GM12878 (cell line): ENCODE measurements around the gene ZNF763. TPM values are rescaled to one million over a fixed set of nuclear protein-coding genes. Genes with fewer than 3 reads are reported as not detected.

Experiments
- ATAC-seq: fragments of 200-7000 bp; cut with Tn5 transposase; 3 replicates; pipeline ENCODE4 v1.9.1; 2020; ENCODE audit warnings: mild to moderate bottlenecking, moderate library complexity
- BruUV-seq: library from RNA; stranded (reverse); fragments of 400-500 nt; replicated peaks from 2 replicates; lab custom pipeline; 2021; lab: Mats Ljungman, UMichigan
- CTCF ChIA-PET: fragments of 300-600 bp; sonication (Branson Sonifier 250); formaldehyde crosslinking; extraction: SDS; loops from one replicate; lab custom pipeline; 2021; ENCODE audit warnings: inconsistent platforms; lab: Yijun Ruan, JAX
- POLR2A ChIA-PET: fragments of 350-600 bp; formaldehyde crosslinking; extraction: SDS; loops from one replicate; lab custom pipeline; 2021; ENCODE audit warnings: inconsistent platforms; lab: Charles Lee
- RAD21 ChIA-PET: fragments of 300-600 bp; sonication (Branson Sonifier 250); formaldehyde crosslinking; loops from one replicate; lab custom pipeline; 2023; ENCODE audit warnings: antibody characterized with exemption; ENCODE audit not compliant: unreplicated experiment; lab: Charles Lee
- SMC1A ChIA-PET: fragments of 300-600 bp; sonication (Branson Sonifier 250); formaldehyde crosslinking; loops from one replicate; lab custom pipeline; 2023; ENCODE audit not compliant: unreplicated experiment, uncharacterized antibody; lab: Charles Lee
- DNase-seq: peaks from one replicate; pipeline ENCODE4 v3.0.0-alpha.2; 2011; ENCODE audit warnings: low read depth, low spot score
- FAIRE-seq: peaks from 3 replicates; lab custom pipeline; 2011; peaks lifted over from hg19 to GRCh38; lab: Jason Lieb, UNC
- H2AFZ ChIP-seq: 2 replicates; pipeline ENCODE4 v1.6.0; 2011; ENCODE audit warnings: low read depth, low read length, control low read depth; ENCODE audit not compliant: control insufficient read depth
- H3K27ac ChIP-seq: 2 replicates; pipeline ENCODE4 v1.5.1; 2011; ENCODE audit warnings: control low read depth; ENCODE audit not compliant: control insufficient read depth, insufficient read depth
- H3K27me3 ChIP-seq, 2 experiments: replicated peaks in 1 of 2; 2 replicates each; pipeline versions ENCODE4 v1.6.0 to v1.6.1; 2011; ENCODE audit warnings: low read length in 1 of 2; ENCODE audit not compliant: control insufficient read depth in 2 of 2, insufficient read depth in 2 of 2
- H3K36me3 ChIP-seq, 2 experiments: 2 replicates each; pipeline ENCODE4 v1.5.1; 2011; ENCODE audit warnings: low read length in 1 of 2; ENCODE audit not compliant: control insufficient read depth in 2 of 2, insufficient read depth in 2 of 2
- H3K4me1 ChIP-seq: 2 replicates; pipeline ENCODE4 v1.6.1; 2011; ENCODE audit warnings: mild to moderate bottlenecking, low read length, moderate library complexity, mixed read lengths; ENCODE audit not compliant: control insufficient read depth, insufficient read depth
- H3K4me2 ChIP-seq: 2 replicates; pipeline ENCODE4 v1.6.0; 2011; ENCODE audit warnings: control low read depth; ENCODE audit not compliant: control insufficient read depth, insufficient read depth
- H3K4me3 ChIP-seq: fragments of 200-600 bp; sonication (generic); 2 replicates; pipeline ENCODE4 v1.5.1; 2016
- H3K79me2 ChIP-seq: 2 replicates; pipeline ENCODE4 v1.6.0; 2011; ENCODE audit warnings: low read length; ENCODE audit not compliant: control insufficient read depth, insufficient read depth
- H3K9ac ChIP-seq: 2 replicates; pipeline ENCODE4 v1.8.0; 2011; ENCODE audit warnings: low read length, control low read depth, mixed read lengths; ENCODE audit not compliant: control insufficient read depth, insufficient read depth
- H3K9me3 ChIP-seq: replicated peaks from 3 replicates; pipeline ENCODE4 v1.5.1; 2011; ENCODE audit warnings: mild to moderate bottlenecking, low read length; ENCODE audit not compliant: control insufficient read depth, insufficient read depth
- H4K20me1 ChIP-seq: 2 replicates; pipeline ENCODE4 v1.6.0; 2011; ENCODE audit not compliant: control insufficient read depth, insufficient read depth
- BCL11A ChIP-seq: IDR thresholded peaks from 2 replicates; pipeline ENCODE4 v1.6.1; 2011; ENCODE audit warnings: low read depth, low read length
- IKZF1 ChIP-seq: fragments of 450-650 bp; conservative IDR thresholded peaks from 2 replicates; pipeline ENCODE4 v1.6.1; 2017; ENCODE audit warnings: antibody characterized with exemption, mild to moderate bottlenecking
- MYC ChIP-seq: IDR thresholded peaks from 2 replicates; pipeline ENCODE4 v1.6.1; 2011; ENCODE audit warnings: mild to moderate bottlenecking, low read length, moderate library complexity, inconsistent platforms; ENCODE audit not compliant: insufficient read depth, insufficient replicate concordance, insufficient read length, severe bottlenecking
- NFIC ChIP-seq: IDR thresholded peaks from 2 replicates; pipeline ENCODE4 v1.6.1; 2012; ENCODE audit warnings: low read depth, mild to moderate bottlenecking, inconsistent platforms, low read length, moderate library complexity
- NFYA ChIP-seq: IDR thresholded peaks from 2 replicates; pipeline ENCODE4 v1.6.1; 2011; ENCODE audit warnings: low read depth, mild to moderate bottlenecking, low read length, improper control_type of control experiment, borderline replicate concordance
- POLR2AphosphoS5 ChIP-seq: IDR thresholded peaks from 2 replicates; pipeline ENCODE4 v1.6.1; 2011; ENCODE audit warnings: mild to moderate bottlenecking, low read length, inconsistent platforms
- YBX1 ChIP-seq: fragments of 450-650 bp; IDR thresholded peaks from 2 replicates; pipeline ENCODE4 v1.6.1; 2016; ENCODE audit warnings: antibody characterized with exemption
- WGBS: methylation state at CpG from one replicate; pipeline ENCODE4 v1.1.6; 2016; ENCODE audit warnings: low lambda C conversion rate; ENCODE audit not compliant: insufficient replicate concordance, insufficient coverage; ENCODE audit errors: missing lambda C conversion rate; 5-methylcytosine and 5-hydroxymethylcytosine counted together
- in situ Hi-C: fragments of 300-500 bp; cut with MboI; formaldehyde crosslinking; loops from 9 replicates; pipeline ENCODE4 v1.14.3; 2018; ENCODE audit warnings: mixed read lengths
- intact Hi-C: fragments of 100-400 bp; cut with micrococcal nuclease; formaldehyde crosslinking; loops from one replicate; pipeline ENCODE4 v1.14.2; 2022; ENCODE audit not compliant: unreplicated experiment
- polyA plus RNA-seq, 11 experiments: library from polyadenylated mRNA; depleted of rRNA in 4 of 11; unstranded in 6 of 11; stranded (reverse) in 5 of 11; fragments of >200 nt; fragmentation: Nextera tagmentation in 4 of 11; fragmentation: Illumina TruSeq in 1 of 11; extraction: Ambion mirVana in 4 of 11; extraction: Trizol in 1 of 11; gene quantifications; 1 replicate in 1 of 11; 2 replicates in 10 of 11; pipeline versions ENCODE4 v1.2.1 to v1.2.3, GENCODE V29; 2011 to 2016; ENCODE audit warnings: inconsistent platforms in 2 of 11, missing spikeins in 2 of 11, low read depth in 1 of 11
- total RNA-seq, 4 experiments: library from RNA; depleted of rRNA in 3 of 4; stranded (reverse); fragments of >200 nt in 3 of 4; fragmentation: Illumina TruSeq in 1 of 4; extraction: Trizol in 1 of 4; gene quantifications; 2 replicates each; pipeline versions ENCODE4 v1.2.1 to v1.2.3, GENCODE V29; 2013 to 2021
- TF ChIP-seq, protein P1 (sequence below): fragments of 450-650 bp; IDR thresholded peaks from 2 replicates; pipeline ENCODE4 v1.6.1; 2017; ENCODE audit warnings: mild to moderate bottlenecking, moderate library complexity

ZNF763 gene
- total and polyA plus RNA-seq, 10 of the 15 experiments (the other 5 are each of a cell fraction or from before 2014, with no cell fraction given) = 0.62 to 1.8 (median 1.1) TPM

DNA sequence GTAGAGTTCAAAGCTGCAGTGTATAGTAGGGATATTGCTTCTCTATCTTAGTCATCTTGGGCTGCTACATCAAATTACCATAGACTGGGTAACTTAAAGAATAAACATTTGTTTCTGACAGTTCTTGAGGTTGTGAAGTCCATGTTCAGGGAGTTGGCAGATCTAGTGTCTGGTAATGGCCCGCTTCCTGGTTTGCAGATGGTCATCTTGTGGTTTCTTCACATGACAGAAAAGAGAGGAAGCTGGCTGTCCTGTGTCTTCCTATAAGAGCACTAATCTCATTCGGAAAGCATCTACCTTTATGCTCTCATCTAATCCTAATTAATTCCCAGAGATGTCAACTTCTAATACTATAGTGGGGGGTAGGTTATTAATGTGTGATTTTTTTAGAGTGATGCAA, 6.2 kb downstream of the ZNF763 start (continued):
- TF ChIP-seq, protein P1, sequence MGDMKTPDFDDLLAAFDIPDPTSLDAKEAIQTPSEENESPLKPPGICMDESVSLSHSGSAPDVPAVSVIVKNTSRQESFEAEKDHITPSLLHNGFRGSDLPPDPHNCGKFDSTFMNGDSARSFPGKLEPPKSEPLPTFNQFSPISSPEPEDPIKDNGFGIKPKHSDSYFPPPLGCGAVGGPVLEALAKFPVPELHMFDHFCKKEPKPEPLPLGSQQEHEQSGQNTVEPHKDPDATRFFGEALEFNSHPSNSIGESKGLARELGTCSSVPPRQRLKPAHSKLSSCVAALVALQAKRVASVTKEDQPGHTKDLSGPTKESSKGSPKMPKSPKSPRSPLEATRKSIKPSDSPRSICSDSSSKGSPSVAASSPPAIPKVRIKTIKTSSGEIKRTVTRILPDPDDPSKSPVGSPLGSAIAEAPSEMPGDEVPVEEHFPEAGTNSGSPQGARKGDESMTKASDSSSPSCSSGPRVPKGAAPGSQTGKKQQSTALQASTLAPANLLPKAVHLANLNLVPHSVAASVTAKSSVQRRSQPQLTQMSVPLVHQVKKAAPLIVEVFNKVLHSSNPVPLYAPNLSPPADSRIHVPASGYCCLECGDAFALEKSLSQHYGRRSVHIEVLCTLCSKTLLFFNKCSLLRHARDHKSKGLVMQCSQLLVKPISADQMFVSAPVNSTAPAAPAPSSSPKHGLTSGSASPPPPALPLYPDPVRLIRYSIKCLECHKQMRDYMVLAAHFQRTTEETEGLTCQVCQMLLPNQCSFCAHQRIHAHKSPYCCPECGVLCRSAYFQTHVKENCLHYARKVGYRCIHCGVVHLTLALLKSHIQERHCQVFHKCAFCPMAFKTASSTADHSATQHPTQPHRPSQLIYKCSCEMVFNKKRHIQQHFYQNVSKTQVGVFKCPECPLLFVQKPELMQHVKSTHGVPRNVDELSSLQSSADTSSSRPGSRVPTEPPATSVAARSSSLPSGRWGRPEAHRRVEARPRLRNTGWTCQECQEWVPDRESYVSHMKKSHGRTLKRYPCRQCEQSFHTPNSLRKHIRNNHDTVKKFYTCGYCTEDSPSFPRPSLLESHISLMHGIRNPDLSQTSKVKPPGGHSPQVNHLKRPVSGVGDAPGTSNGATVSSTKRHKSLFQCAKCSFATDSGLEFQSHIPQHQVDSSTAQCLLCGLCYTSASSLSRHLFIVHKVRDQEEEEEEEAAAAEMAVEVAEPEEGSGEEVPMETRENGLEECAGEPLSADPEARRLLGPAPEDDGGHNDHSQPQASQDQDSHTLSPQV = no peak
- TF ChIP-seq BCL11A = no peak

DNA sequence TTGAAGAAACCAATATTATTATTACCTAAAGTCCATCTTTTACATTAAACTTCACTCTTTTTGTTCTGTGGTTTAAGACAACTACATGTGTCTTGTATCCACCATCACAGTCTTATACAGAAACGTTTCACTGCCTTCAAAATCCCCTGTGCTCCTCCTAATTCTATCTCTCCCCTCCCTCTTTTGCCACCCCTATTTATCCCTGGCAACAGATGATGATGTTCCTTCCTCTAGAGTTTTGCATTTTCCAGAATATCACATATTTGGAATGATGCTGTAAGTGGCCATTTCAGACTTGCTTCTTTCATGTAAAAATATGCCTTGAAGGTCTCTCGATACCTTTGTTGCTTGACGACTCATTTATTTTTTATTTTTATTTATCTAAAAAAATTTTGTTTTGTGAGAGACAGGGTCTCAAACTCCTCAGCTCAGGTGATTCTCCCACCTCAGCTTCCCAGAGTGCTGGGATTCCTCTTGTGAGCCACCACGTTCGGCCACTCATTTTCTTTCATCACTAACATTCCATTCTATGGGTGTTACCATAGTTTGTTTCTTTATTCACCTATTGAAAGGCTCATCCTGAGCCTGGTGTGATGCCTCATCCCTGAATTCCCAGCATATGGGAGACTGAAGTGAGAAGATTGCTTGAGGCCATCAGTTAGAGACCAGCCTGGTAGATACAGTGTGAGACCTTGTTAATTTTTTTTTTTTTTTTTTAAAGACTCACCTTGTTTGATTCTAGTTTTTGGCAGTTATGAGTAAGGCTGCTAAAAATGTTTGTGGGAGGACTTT, 8.4 kb downstream of the ZNF763 start:
- RAD21 ChIA-PET = no interaction called here
- TF ChIP-seq IKZF1 = no peak
- TF ChIP-seq POLR2AphosphoS5 = no peak
- no peak for TF ChIP-seq NFYA
- no peak for TF ChIP-seq YBX1
- no peak for TF ChIP-seq MYC
- TF ChIP-seq NFIC = no peak
- TF ChIP-seq, all 136 proteins: peak for 0
- POLR2A ChIA-PET = no interaction called here
- FAIRE-seq (no peak), DNase-seq (no peak), ATAC-seq (no peak)
- CTCF ChIA-PET = interaction anchor here (0.8 to 1.9 kb wide), 3 partner anchors 12 to 49 kb away, joined by 3 to 5 read pairs (median 3); partner anchors contain the start of gene ZNF700
- H3K27me3 ChIP-seq = no peaks in the 10 kb centered on the region
- BruUV-seq = no TSS peak
- no peaks in the 10 kb centered on the region for H3K4me1 ChIP-seq
- in situ Hi-C loops = no loop called here
- SMC1A ChIA-PET = no interaction called here
- H4K20me1 ChIP-seq = no peaks in the 10 kb centered on the region
- intact Hi-C loops = no loop called here
- no peak overlapping the region for H3K4me3 ChIP-seq
- H3K9ac ChIP-seq = no peak overlapping the region
- no peaks in the 10 kb centered on the region for H3K79me2 ChIP-seq
- H3K36me3 ChIP-seq = no peaks in the 10 kb centered on the region
- no peak overlapping the region for H2AFZ ChIP-seq
- H3K4me2 ChIP-seq = no peak overlapping the region
- peaks cover 9% of the 10 kb centered on the region for H3K9me3 ChIP-seq
- 75% methylated on average over 5 of the region's 5 CpGs for WGBS
- no peak overlapping the region for H3K27ac ChIP-seq
